H9 (cell line): ENCODE data around the gene CCDC78. TPM values are rescaled to one million over a fixed set of nuclear protein-coding genes. Genes with fewer than 3 reads are reported as not detected.

ENCODE experiments used
- DNase-seq: peaks from one replicate; pipeline ENCODE4 v3.0.0-alpha.2; 2017
- H2AFZ ChIP-seq: one replicate; pipeline ENCODE4 v1.6.1; 2013; ENCODE audit warnings: mild to moderate bottlenecking, low read length, control low read depth, moderate library complexity
- H2AK5ac ChIP-seq: 2 replicates; pipeline ENCODE4 v1.6.1; 2013; ENCODE audit warnings: low read length, control low read depth, mixed read lengths; ENCODE audit not compliant: insufficient read length
- H2BK120ac ChIP-seq: one replicate; pipeline ENCODE4 v1.6.1; 2013; ENCODE audit warnings: low read depth, mild to moderate bottlenecking, low read length, control low read depth, inconsistent platforms; ENCODE audit not compliant: poor library complexity, severe bottlenecking
- H2BK12ac ChIP-seq: 2 replicates; pipeline ENCODE4 v1.6.1; 2013; ENCODE audit warnings: low read length, control low read depth, mixed read lengths, low read depth; ENCODE audit not compliant: insufficient read length
- H2BK15ac ChIP-seq: 2 replicates; pipeline ENCODE4 v1.6.1; 2013; ENCODE audit warnings: low read depth, low read length, control low read depth
- H2BK20ac ChIP-seq: one replicate; pipeline ENCODE4 v1.6.1; 2013; ENCODE audit warnings: low read depth, mild to moderate bottlenecking, low read length, control low read depth, inconsistent platforms; ENCODE audit not compliant: poor library complexity, severe bottlenecking
- H2BK5ac ChIP-seq: 2 replicates; pipeline ENCODE4 v1.6.1; 2013; ENCODE audit warnings: low read length, control low read depth, mixed read lengths; ENCODE audit not compliant: insufficient read length
- H3K14ac ChIP-seq: 2 replicates; pipeline ENCODE4 v1.6.1; 2013; ENCODE audit warnings: low read length, control low read depth; ENCODE audit not compliant: insufficient read depth
- H3K18ac ChIP-seq: 2 replicates; pipeline ENCODE4 v1.6.1; 2013; ENCODE audit warnings: low read depth, mild to moderate bottlenecking, mixed read lengths, low read length, control low read depth; ENCODE audit not compliant: insufficient read length
- H3K23ac ChIP-seq: 2 replicates; pipeline ENCODE4 v1.6.1; 2013; ENCODE audit warnings: low read length, control low read depth, mixed read lengths, low read depth; ENCODE audit not compliant: insufficient read length
- H3K23me2 ChIP-seq: 2 replicates; pipeline ENCODE4 v1.6.1; 2013; ENCODE audit warnings: low read depth, mild to moderate bottlenecking, mixed read lengths, low read length, control low read depth; ENCODE audit not compliant: insufficient read length, poor library complexity, severe bottlenecking
- H3K27ac ChIP-seq: 2 replicates; pipeline ENCODE4 v1.5.1; 2013; ENCODE audit warnings: low read length, control low read depth, mixed read lengths, low read depth; ENCODE audit not compliant: insufficient read length
- H3K27me3 ChIP-seq: 2 replicates; pipeline ENCODE4 v1.6.1; 2013; ENCODE audit warnings: low read length, control low read depth, inconsistent platforms; ENCODE audit not compliant: insufficient read depth
- H3K4ac ChIP-seq: 2 replicates; pipeline ENCODE4 v1.6.1; 2013; ENCODE audit warnings: low read depth, mild to moderate bottlenecking, control low read depth, inconsistent platforms, low read length, moderate library complexity
- H3K4me1 ChIP-seq: 2 replicates; pipeline ENCODE4 v1.6.1; 2013; ENCODE audit warnings: low read length, control low read depth, inconsistent platforms; ENCODE audit not compliant: insufficient read depth
- H3K4me2 ChIP-seq: 2 replicates; pipeline ENCODE4 v1.6.1; 2013; ENCODE audit warnings: low read length, control low read depth, mixed read lengths; ENCODE audit not compliant: insufficient read length, insufficient read depth
- H3K56ac ChIP-seq: 2 replicates; pipeline ENCODE4 v1.6.1; 2013; ENCODE audit warnings: low read depth, mild to moderate bottlenecking, mixed read lengths, low read length, control low read depth; ENCODE audit not compliant: insufficient read length
- H3K79me1 ChIP-seq: 2 replicates; pipeline ENCODE4 v1.6.1; 2013; ENCODE audit warnings: low read depth, mild to moderate bottlenecking, moderate library complexity, low read length, control low read depth, inconsistent platforms; ENCODE audit not compliant: insufficient read depth, poor library complexity, severe bottlenecking
- H3K79me2 ChIP-seq: 2 replicates; pipeline ENCODE4 v1.6.1; 2013; ENCODE audit warnings: low read length, control low read depth, inconsistent platforms; ENCODE audit not compliant: insufficient read depth
- H3K9ac ChIP-seq: 2 replicates; pipeline ENCODE4 v1.6.1; 2013; ENCODE audit warnings: low read length, control low read depth, mixed read lengths; ENCODE audit not compliant: insufficient read length; ENCODE audit errors: extremely low read depth
- H3K9me3 ChIP-seq: one replicate; pipeline ENCODE4 v1.6.1; 2013; ENCODE audit warnings: low read depth, low read length, inconsistent platforms; ENCODE audit not compliant: control insufficient read depth
- H3T11ph ChIP-seq: one replicate; pipeline ENCODE4 v1.6.1; 2013; ENCODE audit warnings: mild to moderate bottlenecking, low read length, control low read depth, inconsistent platforms
- H4K20me1 ChIP-seq: one replicate; pipeline ENCODE4 v1.6.1; 2013; ENCODE audit not compliant: control insufficient read depth, insufficient read length, insufficient read depth
- H4K5ac ChIP-seq: 2 replicates; pipeline ENCODE4 v1.6.1; 2013; ENCODE audit warnings: low read depth, mild to moderate bottlenecking, mixed read lengths, low read length, control low read depth; ENCODE audit not compliant: insufficient read length
- H4K8ac ChIP-seq: replicated peaks from 2 replicates; pipeline ENCODE4 v1.6.1; 2013; ENCODE audit warnings: low read length, control low read depth, mixed read lengths, low read depth; ENCODE audit not compliant: insufficient read length
- H4K91ac ChIP-seq: 2 replicates; pipeline ENCODE4 v1.6.1; 2013; ENCODE audit warnings: low read depth, mild to moderate bottlenecking, moderate library complexity, mixed read lengths, low read length, control low read depth; ENCODE audit not compliant: insufficient read length
- H3K27ac Mint-ChIP-seq, 3 experiments: 2 replicates in 2 of 3; 3 replicates in 1 of 3; pipeline ENCODE4 v1.8.0; 2020 to 2021; ENCODE audit warnings: mixed read lengths in 3 of 3, mild to moderate bottlenecking in 1 of 3, moderate library complexity in 1 of 3
- H3K27me3 Mint-ChIP-seq: 2 replicates; pipeline ENCODE4 v1.8.0; 2021; ENCODE audit warnings: low read depth, mild to moderate bottlenecking, moderate library complexity, mixed read lengths
- H3K36me3 Mint-ChIP-seq, 3 experiments: 2 replicates in 2 of 3; 3 replicates in 1 of 3; pipeline ENCODE4 v1.8.0; 2020 to 2021; ENCODE audit warnings: low read depth in 3 of 3, mixed read lengths in 3 of 3; ENCODE audit not compliant: insufficient read depth in 1 of 3
- H3K4me1 Mint-ChIP-seq, 2 experiments: 2 replicates each; pipeline ENCODE4 v1.8.0; 2020; ENCODE audit warnings: mixed read lengths in 2 of 2
- H3K4me3 Mint-ChIP-seq, 2 experiments: 2 replicates in 1 of 2; 3 replicates in 1 of 2; pipeline ENCODE4 v1.8.0; 2020 to 2021; ENCODE audit warnings: mild to moderate bottlenecking in 2 of 2, mixed read lengths in 2 of 2, moderate library complexity in 1 of 2
- H3K9me3 Mint-ChIP-seq, 2 experiments: 2 replicates in 1 of 2; 3 replicates in 1 of 2; pipeline ENCODE4 v1.8.0; 2020; ENCODE audit warnings: mild to moderate bottlenecking in 2 of 2, mixed read lengths in 2 of 2, moderate library complexity in 1 of 2
- WGBS: extraction: QIAGEN DNeasy Blood & Tissue Kit; methylation state at CpG from one replicate; pipeline ENCODE4 v1.1.7; 2013; ENCODE audit warnings: missing lambda C conversion rate, low lambda C conversion rate, mixed read lengths; ENCODE audit not compliant: insufficient read length; ENCODE audit errors: extremely low coverage; 5-methylcytosine and 5-hydroxymethylcytosine counted together
- total RNA-seq: library from RNA; stranded (reverse); gene quantifications from 2 replicates; pipeline ENCODE4 v1.2.1, GENCODE V29; 2021
- TF ChIP-seq, protein P1 (sequence below): fragments of 200-600 bp; sonication (generic); conservative IDR thresholded peaks from 3 replicates; pipeline ENCODE4 v1.8.0; 2021; ENCODE audit warnings: antibody characterized with exemption, mild to moderate bottlenecking

Gene CCDC78
- total RNA-seq, 1 experiment from 2014 or later = 12.1 TPM

- H2AFZ ChIP-seq = no peak overlapping the region
- no peak overlapping the region for H3K23ac ChIP-seq
- TF ChIP-seq, protein P1, sequence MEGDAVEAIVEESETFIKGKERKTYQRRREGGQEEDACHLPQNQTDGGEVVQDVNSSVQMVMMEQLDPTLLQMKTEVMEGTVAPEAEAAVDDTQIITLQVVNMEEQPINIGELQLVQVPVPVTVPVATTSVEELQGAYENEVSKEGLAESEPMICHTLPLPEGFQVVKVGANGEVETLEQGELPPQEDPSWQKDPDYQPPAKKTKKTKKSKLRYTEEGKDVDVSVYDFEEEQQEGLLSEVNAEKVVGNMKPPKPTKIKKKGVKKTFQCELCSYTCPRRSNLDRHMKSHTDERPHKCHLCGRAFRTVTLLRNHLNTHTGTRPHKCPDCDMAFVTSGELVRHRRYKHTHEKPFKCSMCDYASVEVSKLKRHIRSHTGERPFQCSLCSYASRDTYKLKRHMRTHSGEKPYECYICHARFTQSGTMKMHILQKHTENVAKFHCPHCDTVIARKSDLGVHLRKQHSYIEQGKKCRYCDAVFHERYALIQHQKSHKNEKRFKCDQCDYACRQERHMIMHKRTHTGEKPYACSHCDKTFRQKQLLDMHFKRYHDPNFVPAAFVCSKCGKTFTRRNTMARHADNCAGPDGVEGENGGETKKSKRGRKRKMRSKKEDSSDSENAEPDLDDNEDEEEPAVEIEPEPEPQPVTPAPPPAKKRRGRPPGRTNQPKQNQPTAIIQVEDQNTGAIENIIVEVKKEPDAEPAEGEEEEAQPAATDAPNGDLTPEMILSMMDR = no peak
- H2BK12ac ChIP-seq = no peak overlapping the region
- no peaks in the 10 kb centered on the region for H3K79me2 ChIP-seq
- DNase-seq = no peak
- Mint-ChIP-seq H3K27me3 (peaks cover 3% of the 10 kb centered on the region), H3K27ac (peak overlapping the region in 1 of 3 experiments; percentile 48; a peak in 1 of 7 replicates), H3K4me3 (no peak overlapping the region), H3K4me1 (peaks cover 0 to 5% of the 10 kb centered on the region in 2 experiments; a peak in 1 of 4 replicates), H3K36me3 (no peaks in the 10 kb centered on the region), H3K9me3 (no peaks in the 10 kb centered on the region)
- no peak overlapping the region for H3K14ac ChIP-seq
- no peak overlapping the region for H4K5ac ChIP-seq
- H3K23me2 ChIP-seq = no peaks in the 10 kb centered on the region
- H2AK5ac ChIP-seq = no peak overlapping the region
- no peak overlapping the region for H3K27ac ChIP-seq
- H3K27me3 ChIP-seq = no peaks in the 10 kb centered on the region
- H3K9ac ChIP-seq = no peak overlapping the region
- H2BK15ac ChIP-seq = no peak overlapping the region
- H2BK120ac ChIP-seq = no peak overlapping the region
- no CpG with 5 or more reads among the region's 29 CpGs for WGBS
- H3K79me1 ChIP-seq = no peaks in the 10 kb centered on the region
- H4K20me1 ChIP-seq = no peaks in the 10 kb centered on the region
- no peak overlapping the region for H4K91ac ChIP-seq
- no peak overlapping the region for H3K4me2 ChIP-seq
- H3K4ac ChIP-seq = no peak overlapping the region
- H3K18ac ChIP-seq = no peak overlapping the region
- H3T11ph ChIP-seq = no peak overlapping the region
- H3K4me1 ChIP-seq = no peaks in the 10 kb centered on the region
- H4K8ac ChIP-seq = no peak overlapping the region
- no peak overlapping the region for H2BK5ac ChIP-seq
- H3K56ac ChIP-seq = no peak overlapping the region
- no peaks in the 10 kb centered on the region for H3K9me3 ChIP-seq
- no peak overlapping the region for H2BK20ac ChIP-seq
Observed at GRCh38 chr16:765488-765865, 39.2 kb upstream of the CCDC78 start.
